HCT116 (cell line): ENCODE results near the gene PLA2G2D. TPM values are rescaled to one million over a fixed set of nuclear protein-coding genes. Genes with fewer than 3 reads are reported as not detected.

Experiments
- ATAC-seq: fragments of 200-7000 bp; cut with Tn5 transposase; 2 replicates; pipeline ENCODE4 v1.9.1; 2020; ENCODE audit warnings: mild to moderate bottlenecking, moderate library complexity
- BruUV-seq: library from RNA; stranded (reverse); fragments of 400-500 nt; replicated peaks from 2 replicates; lab custom pipeline; 2021; lab: Mats Ljungman, UMichigan
- CTCF ChIA-PET: fragments of 300-600 bp; sonication (Branson Sonifier 250); formaldehyde crosslinking; loops from one replicate; lab custom pipeline; 2021; ENCODE audit warnings: antibody characterized with exemption; lab: Charles Lee
- POLR2A ChIA-PET: fragments of 300-600, 350-600 bp; sonication (Branson Sonifier 250); formaldehyde crosslinking; loops from one replicate; lab custom pipeline; 2021; ENCODE audit warnings: antibody characterized with exemption; lab: Charles Lee
- RAD21 ChIA-PET, 2 experiments: fragments of 300-600 bp; sonication (Branson Sonifier 250); formaldehyde crosslinking; loops; one replicate each; lab custom pipeline; 2023; ENCODE audit warnings: low total read pairs in 2 of 2; ENCODE audit not compliant: uncharacterized antibody in 2 of 2, unreplicated experiment in 2 of 2, low non-redundant PET in 1 of 2; lab: Charles Lee
- DNase-seq: peaks from one replicate; pipeline ENCODE4 v3.0.0-alpha.2; 2010; ENCODE audit warnings: low read depth, low spot score
- H2AFZ ChIP-seq: fragments of 200-600 bp; shearing (Covaris generic), sonication (generic); 2 replicates; pipeline ENCODE4 v1.6.1; 2017; ENCODE audit warnings: low read depth, mixed run types, mixed read lengths, antibody characterized with exemption, low read length; ENCODE audit not compliant: poor library complexity, severe bottlenecking
- H3K27ac ChIP-seq: 2 replicates; pipeline ENCODE4 v1.5.1; 2012; ENCODE audit warnings: low read depth, low read length
- H3K27me3 ChIP-seq: fragments of 200-600 bp; sonication (generic); 2 replicates; pipeline ENCODE4 v1.6.1; 2016; ENCODE audit warnings: mixed run types, low read length, mixed read lengths; ENCODE audit not compliant: insufficient read depth
- H3K36me3 ChIP-seq, 2 experiments: fragments of 200-500 bp in 1 of 2; fragments of 200-600 bp in 1 of 2; sonication (Bioruptor generic) in 1 of 2; sonication (generic) in 1 of 2; 2 replicates each; pipeline versions ENCODE4 v1.5.1 to v1.6.1; 2014 to 2016; ENCODE audit warnings: low read length in 2 of 2, inconsistent platforms in 1 of 2, mixed read lengths in 1 of 2, mixed run types in 1 of 2; ENCODE audit not compliant: insufficient read depth in 2 of 2, control insufficient read depth in 1 of 2
- H3K4me1 ChIP-seq, 2 experiments: fragments of 200-600 bp in 1 of 2; sonication (generic) in 1 of 2; 2 replicates each; pipeline versions ENCODE4 v1.5.1 to v1.6.1; 2012 to 2017; ENCODE audit warnings: low read length in 2 of 2, inconsistent platforms in 1 of 2, mild to moderate bottlenecking in 1 of 2, mixed read lengths in 1 of 2, mixed run types in 1 of 2, moderate library complexity in 1 of 2; ENCODE audit not compliant: insufficient read depth in 2 of 2, control insufficient read depth in 1 of 2
- H3K4me2 ChIP-seq: fragments of 200-600 bp; sonication (generic); 2 replicates; pipeline ENCODE4 v1.6.1; 2017; ENCODE audit warnings: mixed run types, low read length, mixed read lengths
- H3K4me3 ChIP-seq, 2 experiments: fragments of 200-600 bp in 1 of 2; sonication (generic) in 1 of 2; replicated peaks in 1 of 2; 2 replicates each; pipeline ENCODE4 v1.5.1; 2011 to 2016; ENCODE audit warnings: low read length in 2 of 2, control low read depth in 1 of 2, low read depth in 1 of 2, mild to moderate bottlenecking in 1 of 2, mixed read lengths in 1 of 2, mixed run types in 1 of 2
- H3K79me2 ChIP-seq: fragments of 200-600 bp; sonication (generic); 2 replicates; pipeline ENCODE4 v1.6.1; 2017; ENCODE audit warnings: mild to moderate bottlenecking, mixed run types, low read length, moderate library complexity, mixed read lengths; ENCODE audit not compliant: insufficient read depth
- H3K9ac ChIP-seq: fragments of 200-600 bp; sonication (generic); 2 replicates; pipeline ENCODE4 v1.6.1; 2016; ENCODE audit warnings: low read length, mixed read lengths
- H3K9me2 ChIP-seq: fragments of 200-600 bp; sonication (generic), shearing (Covaris generic); 2 replicates; pipeline ENCODE4 v1.6.1; 2017; ENCODE audit warnings: mixed run types, mild to moderate bottlenecking, moderate library complexity; ENCODE audit not compliant: insufficient read depth
- H3K9me3 ChIP-seq, 2 experiments: fragments of 200-500 bp in 1 of 2; fragments of 200-600 bp in 1 of 2; sonication (Bioruptor generic) in 1 of 2; sonication (generic) in 1 of 2; 2 replicates each; pipeline ENCODE4 v1.6.1; 2014 to 2017; ENCODE audit warnings: low read length in 2 of 2, mixed read lengths in 2 of 2, inconsistent platforms in 1 of 2, low read depth in 1 of 2, mild to moderate bottlenecking in 1 of 2, mixed run types in 1 of 2, moderate library complexity in 1 of 2; ENCODE audit not compliant: control insufficient read depth in 1 of 2, insufficient read depth in 1 of 2
- H4K20me1 ChIP-seq: fragments of 200-600 bp; sonication (generic), shearing (Covaris generic); 2 replicates; pipeline ENCODE4 v1.6.1; 2017; ENCODE audit warnings: mixed run types, mild to moderate bottlenecking, moderate library complexity; ENCODE audit not compliant: insufficient read depth
- CBX3 ChIP-seq: IDR thresholded peaks from 2 replicates; pipeline ENCODE4 v1.6.1; 2012; ENCODE audit warnings: low read depth
- ELF1 ChIP-seq: IDR thresholded peaks from 2 replicates; pipeline ENCODE4 v1.6.1; 2012; ENCODE audit warnings: low read depth, borderline replicate concordance
- EZH2 ChIP-seq: fragments of 200-600 bp; sonication (generic); IDR thresholded peaks from 2 replicates; pipeline ENCODE4 v1.6.1; 2017; ENCODE audit warnings: antibody characterized with exemption, mixed run types
- EZH2phosphoT487 ChIP-seq: fragments of 200-600 bp; IDR thresholded peaks from 2 replicates; pipeline ENCODE4 v1.6.1; 2018; ENCODE audit warnings: antibody characterized with exemption, borderline replicate concordance
- RAD21 ChIP-seq: IDR thresholded peaks from 2 replicates; pipeline ENCODE4 v1.6.1; 2012; ENCODE audit warnings: low read depth, mild to moderate bottlenecking
- ZBTB33 ChIP-seq: IDR thresholded peaks from 2 replicates; pipeline ENCODE4 v1.6.1; 2011; ENCODE audit warnings: mild to moderate bottlenecking, low read length, moderate library complexity; ENCODE audit not compliant: insufficient replicate concordance; ENCODE audit errors: extremely low read depth
- ZNF274 ChIP-seq: fragments of 200-500 bp; sonication (Bioruptor generic); IDR thresholded peaks from 2 replicates; pipeline ENCODE4 v1.6.1; 2014; ENCODE audit warnings: mild to moderate bottlenecking, low read depth, low read length, inconsistent platforms
- intact Hi-C: fragments of 100-400 bp; cut with micrococcal nuclease; formaldehyde crosslinking; loops from 2 replicates; pipeline ENCODE4 v1.10.0; 2022
- total RNA-seq: library from RNA; stranded (reverse); gene quantifications from one replicate; pipeline ENCODE4 v1.2.1, GENCODE V29; 2021; ENCODE audit not compliant: unreplicated experiment
- TF ChIP-seq, protein P1 (sequence below): IDR thresholded peaks from 2 replicates; pipeline ENCODE4 v1.6.1; 2012

The PLA2G2D gene
- total RNA-seq, 1 experiment from 2014 or later = not detected

DNA sequence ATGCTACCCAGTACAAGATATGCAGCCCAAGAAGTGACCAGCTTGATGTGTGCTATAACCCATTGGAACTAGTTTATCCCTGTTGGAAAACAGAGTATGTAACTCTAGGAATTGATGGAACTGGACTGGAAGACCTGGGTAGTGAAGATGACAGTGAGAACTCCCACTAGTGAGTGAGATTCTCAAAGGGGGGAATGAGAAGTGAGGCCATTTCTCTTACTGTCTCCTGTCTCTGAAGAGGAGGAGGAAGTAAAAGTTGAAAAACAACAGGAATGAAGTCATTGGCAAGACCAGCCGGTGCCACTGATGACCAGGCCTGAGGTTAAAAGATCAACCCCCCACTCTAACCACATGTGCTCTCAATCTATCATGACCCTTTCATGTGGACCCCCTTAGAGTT is 40.7 kb upstream of the PLA2G2D start:
- Histone ChIP-seq H3K9me3 (peaks cover 8 to 11% of the 10 kb centered on the region in 2 experiments; a peak in 2 of 4 replicates), H3K27ac (no peak overlapping the region), H3K4me1 (no peaks in the 10 kb centered on the region), H3K9me2 (no peaks in the 10 kb centered on the region), H4K20me1 (no peaks in the 10 kb centered on the region), H3K79me2 (no peaks in the 10 kb centered on the region), H3K36me3 (no peaks in the 10 kb centered on the region), H3K9ac (no peak overlapping the region), H2AFZ (no peak overlapping the region), H3K4me3 (no peak overlapping the region), H3K27me3 (no peaks in the 10 kb centered on the region)
- DNase-seq = peak; percentile 27
- no TSS peak for BruUV-seq
- ChIA-PET POLR2A (no interaction called here), CTCF (no interaction called here), RAD21 (no interaction called here)
- no peak for ATAC-seq
- TF ChIP-seq ZNF274 (no peak), ELF1 (no peak), CBX3 (peak; percentile 96)
- TF ChIP-seq, all 23 proteins: peak for 1
- intact Hi-C loops = no loop called here
- H3K4me2 ChIP-seq = no peak overlapping the region

- ChIA-PET POLR2A (no interaction called here), RAD21 (no interaction called here), CTCF (no interaction called here)
- Histone ChIP-seq H3K27ac (no peak overlapping the region), H3K4me3 (no peak overlapping the region), H3K9ac (no peak overlapping the region), H3K27me3 (no peaks in the 10 kb centered on the region), H3K36me3 (no peaks in the 10 kb centered on the region), H3K4me2 (no peak overlapping the region), H2AFZ (no peak overlapping the region), H3K79me2 (no peaks in the 10 kb centered on the region), H4K20me1 (no peaks in the 10 kb centered on the region), H3K4me1 (no peaks in the 10 kb centered on the region), H3K9me2 (no peaks in the 10 kb centered on the region), H3K9me3 (peaks cover 8 to 11% of the 10 kb centered on the region in 2 experiments; a peak in 2 of 4 replicates)
- BruUV-seq = no TSS peak
- intact Hi-C loops = no loop called here
- ATAC-seq (no peak), DNase-seq (no peak)
- TF ChIP-seq ZBTB33 (no peak), EZH2 (no peak), RAD21 (peak; percentile 21; the same call in 1 of the 2 replicates), ZNF274 (no peak), EZH2phosphoT487 (no peak)
- TF ChIP-seq, protein P1, sequence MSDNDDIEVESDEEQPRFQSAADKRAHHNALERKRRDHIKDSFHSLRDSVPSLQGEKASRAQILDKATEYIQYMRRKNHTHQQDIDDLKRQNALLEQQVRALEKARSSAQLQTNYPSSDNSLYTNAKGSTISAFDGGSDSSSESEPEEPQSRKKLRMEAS = no peak
Observed at GRCh38 chr1:20158358-20159070, 39.2 kb upstream of the PLA2G2D start.
